Measurements from ENCODE around the gene PARP6.

PARP6 gene

GRCh38 chr15:72192416-72192815 lies 79.9 kb downstream of the PARP6 start:
- Histone ChIP-seq H3K9me3 (ENCODE audit: low read length) (no peaks in the 10 kb centered on the region), H3K4me2 (ENCODE audit: low read length) (no peak overlapping the region), H2AFZ (ENCODE audit: low read length) (no peak overlapping the region), H3K27ac (ENCODE audit: low read depth, low read length, poor library complexity, severe bottlenecking) (no peak overlapping the region), H3K36me3 (ENCODE audit: insufficient read depth, low read length) (no peaks in the 10 kb centered on the region), H3K27me3 (ENCODE audit: insufficient read depth, low read length) (no peaks in the 10 kb centered on the region), H3K79me2 (ENCODE audit: insufficient read depth, low read length) (no peaks in the 10 kb centered on the region), H4K20me1 (ENCODE audit: insufficient read depth, low read length) (no peaks in the 10 kb centered on the region), H3K9ac (ENCODE audit: low read length) (no peak overlapping the region), H3K9me2 (ENCODE audit: low read depth, low read length) (no peaks in the 10 kb centered on the region), H3K4me3 (ENCODE audit: low read depth, low read length, poor library complexity, severe bottlenecking) (no peak overlapping the region), H3F3A (ENCODE audit: insufficient read depth, low read length) (no peaks in the 10 kb centered on the region), H3K4me1 (ENCODE audit: insufficient read depth, low read length, severe bottlenecking) (peaks cover 5% of the 10 kb centered on the region)
- TF ChIP-seq CTCF (IDR thresholded peaks at IDR 0.05; ENCODE audit: low read length) (no peak), EZH2 (IDR thresholded peaks at IDR 0.05; ENCODE audit: borderline replicate concordance, low read length) (no peak)

Measured in OCI-LY1 (cell line).